SK-N-SH (cell line): ENCODE results near the gene EVI5. TPM values are rescaled to one million over a fixed set of nuclear protein-coding genes. Genes with fewer than 3 reads are reported as not detected.

Experiments
- CTCF ChIA-PET: fragments of 300-600, 350-600 bp; formaldehyde crosslinking; extraction: SDS; loops from one replicate; lab custom pipeline; 2021; lab: Yijun Ruan, JAX
- POLR2A ChIA-PET: fragments of 350-600 bp; sonication (Branson Sonifier 250); formaldehyde crosslinking; extraction: SDS; loops from one replicate; lab custom pipeline; 2020; ENCODE audit warnings: antibody characterized with exemption, inconsistent platforms; lab: Yijun Ruan, JAX
- DNase-seq: peaks from one replicate; pipeline ENCODE4 v3.0.0; 2012
- H2AFZ ChIP-seq: fragments of 200-600 bp; sonication (generic); 2 replicates; pipeline ENCODE4 v1.8.1; 2016; ENCODE audit warnings: antibody characterized with exemption, mild to moderate bottlenecking, low read depth
- H3F3A ChIP-seq: fragments of 200-600 bp; sonication (generic); replicated peaks from 2 replicates; pipeline ENCODE3; 2016; ENCODE audit warnings: antibody characterized with exemption, mild to moderate bottlenecking; ENCODE audit not compliant: insufficient read depth
- H3K27ac ChIP-seq, 2 experiments: fragments of 200-500 bp in 1 of 2; fragments of 200-600 bp in 1 of 2; sonication (Bioruptor generic) in 1 of 2; sonication (generic), shearing (Covaris generic) in 1 of 2; 2 replicates each; pipeline versions ENCODE4 v1.5.1 to v1.6.1; 2014 to 2016; ENCODE audit warnings: low read depth in 2 of 2, inconsistent platforms in 1 of 2, low read length in 1 of 2, mild to moderate bottlenecking in 1 of 2, mixed read lengths in 1 of 2
- H3K27me3 ChIP-seq: fragments of 200-600 bp; sonication (generic), shearing (Covaris generic); 2 replicates; pipeline ENCODE4 v1.6.1; 2016; ENCODE audit warnings: mixed run types; ENCODE audit not compliant: insufficient read depth
- H3K36me3 ChIP-seq, 2 experiments: fragments of 200-500 bp in 1 of 2; fragments of 200-600 bp in 1 of 2; sonication (Bioruptor generic) in 1 of 2; sonication (generic) in 1 of 2; replicated peaks in 1 of 2; 2 replicates each; pipeline versions ENCODE3 to v1.5.1; 2014 to 2016; ENCODE audit warnings: low read length in 1 of 2, mild to moderate bottlenecking in 1 of 2; ENCODE audit not compliant: insufficient read depth in 2 of 2, control insufficient read depth in 1 of 2
- H3K4me1 ChIP-seq, 2 experiments: fragments of 200-500 bp in 1 of 2; fragments of 200-600 bp in 1 of 2; sonication (Bioruptor generic) in 1 of 2; sonication (generic), shearing (Covaris generic) in 1 of 2; 2 replicates each; pipeline versions ENCODE4 v1.5.1 to v1.6.1; 2014 to 2016; ENCODE audit warnings: low read depth in 1 of 2, low read length in 1 of 2, mixed run types in 1 of 2; ENCODE audit not compliant: insufficient read depth in 2 of 2, control insufficient read depth in 1 of 2
- H3K4me2 ChIP-seq: fragments of 200-600 bp; sonication (generic), shearing (Covaris generic); 2 replicates; pipeline ENCODE4 v1.6.1; 2017; ENCODE audit warnings: mixed run types
- H3K4me3 ChIP-seq, 2 experiments: fragments of 200-500 bp in 1 of 2; fragments of 200-600 bp in 1 of 2; sonication (Bioruptor generic) in 1 of 2; sonication (generic), shearing (Covaris generic) in 1 of 2; 2 replicates each; pipeline versions ENCODE4 v1.5.1 to v1.8.1; 2014 to 2016; ENCODE audit warnings: low read depth in 2 of 2, inconsistent platforms in 1 of 2, low read length in 1 of 2, mild to moderate bottlenecking in 1 of 2, mixed read lengths in 1 of 2, moderate library complexity in 1 of 2
- H3K79me2 ChIP-seq: fragments of 200-600 bp; sonication (generic); 2 replicates; pipeline ENCODE4 v1.8.1; 2017; ENCODE audit warnings: mild to moderate bottlenecking; ENCODE audit not compliant: insufficient read depth
- H3K9ac ChIP-seq: fragments of 200-600 bp; sonication (generic); 2 replicates; pipeline ENCODE4 v1.6.1; 2017; ENCODE audit warnings: mixed run types
- H3K9me2 ChIP-seq: fragments of 200-600 bp; sonication (generic); 2 replicates; pipeline ENCODE4 v1.6.1; 2017; ENCODE audit warnings: mixed run types
- H3K9me3 ChIP-seq: fragments of 200-600 bp; sonication (generic); 2 replicates; pipeline ENCODE4 v1.6.1; 2017; ENCODE audit warnings: mixed run types, mild to moderate bottlenecking, moderate library complexity
- H4K20me1 ChIP-seq: fragments of 200-600 bp; sonication (generic); 2 replicates; pipeline ENCODE4 v1.6.1; 2017; ENCODE audit warnings: mild to moderate bottlenecking, mixed run types; ENCODE audit not compliant: insufficient read depth
- CHD2 ChIP-seq: fragments of 150-350 bp; IDR thresholded peaks from 2 replicates; pipeline ENCODE4 v1.6.1; 2018; ENCODE audit warnings: low read length; ENCODE audit not compliant: partially characterized antibody
- ELF1 ChIP-seq: IDR thresholded peaks from 2 replicates; pipeline ENCODE4 v1.4.0; 2012
- EZH2phosphoT487 ChIP-seq: fragments of 200-600 bp; sonication (generic); IDR thresholded peaks from 2 replicates; pipeline ENCODE4 v1.6.1; 2017; ENCODE audit warnings: low read depth, mixed run types, mild to moderate bottlenecking, antibody characterized with exemption, moderate library complexity, borderline replicate concordance
- FOXM1 ChIP-seq: IDR thresholded peaks from 2 replicates; pipeline ENCODE4 v1.4.0; 2012; ENCODE audit warnings: low read depth, mild to moderate bottlenecking
- GABPA ChIP-seq: IDR thresholded peaks from 2 replicates; pipeline ENCODE4 v1.4.0; 2012; ENCODE audit warnings: low read depth, mild to moderate bottlenecking
- GATA2 ChIP-seq: sonication (generic); formaldehyde crosslinking; IDR thresholded peaks from 2 replicates; pipeline ENCODE4 v1.5.0; 2020; ENCODE audit warnings: mild to moderate bottlenecking, missing genetic modification reagents
- IRF3 ChIP-seq: fragments of 150-350 bp; IDR thresholded peaks from 2 replicates; pipeline ENCODE4 v1.6.1; 2016; ENCODE audit warnings: mild to moderate bottlenecking, low read depth, low read length
- NFIC ChIP-seq: IDR thresholded peaks from 2 replicates; pipeline ENCODE4 v1.4.0; 2012; ENCODE audit warnings: borderline replicate concordance
- POLR2AphosphoS5 ChIP-seq: IDR thresholded peaks from 2 replicates; pipeline ENCODE4 v1.6.1; 2012; ENCODE audit warnings: low read depth, low read length
- RAD21 ChIP-seq: IDR thresholded peaks from 2 replicates; pipeline ENCODE4 v1.6.1; 2012; ENCODE audit warnings: mild to moderate bottlenecking, low read length
- REST ChIP-seq: IDR thresholded peaks from 2 replicates; pipeline ENCODE4 v1.6.1; 2012; ENCODE audit warnings: mild to moderate bottlenecking, low read depth, low read length, moderate library complexity
- RFX5 ChIP-seq: IDR thresholded peaks from 2 replicates; pipeline ENCODE4 v1.6.1; 2012; ENCODE audit warnings: mild to moderate bottlenecking, improper control_type of control experiment, low read length
- SMC3 ChIP-seq: IDR thresholded peaks from 2 replicates; pipeline ENCODE4 v1.6.1; 2012; ENCODE audit warnings: low read depth, low read length, improper control_type of control experiment
- TAF1 ChIP-seq: IDR thresholded peaks from 2 replicates; pipeline ENCODE4 v1.6.1; 2012; ENCODE audit warnings: low read depth, mild to moderate bottlenecking, low read length, moderate library complexity, borderline replicate concordance
- USF1 ChIP-seq: IDR thresholded peaks from 2 replicates; pipeline ENCODE4 v1.4.0; 2012; ENCODE audit warnings: low read depth, borderline replicate concordance
- WGBS: methylation state at CpG from one replicate; pipeline ENCODE4 v1.1.6; 2017; ENCODE audit warnings: low lambda C conversion rate; 5-methylcytosine and 5-hydroxymethylcytosine counted together
- polyA plus RNA-seq, 3 experiments: library from polyadenylated mRNA; depleted of rRNA; stranded (reverse); fragments of >200 nt; gene quantifications; 2 replicates each; pipeline ENCODE4 v1.2.3, GENCODE V29; 2012

Gene EVI5
- polyA plus RNA-seq, 1 of the 3 experiments (the other 2 are of a cell fraction), result 5.7 TPM

GRCh38 chr1:92657701-92658100, 127.2 kb downstream of the EVI5 start:
- Histone ChIP-seq H3K9me3 (peaks cover 21% of the 10 kb centered on the region; the same call in 1 of the 2 replicates), H3K4me3 (no peak overlapping the region), H3K27me3 (no peaks in the 10 kb centered on the region), H3K4me2 (no peak overlapping the region), H3K36me3 (peaks cover 0 to 46% of the 10 kb centered on the region in 2 experiments), H3F3A (no peaks in the 10 kb centered on the region), H3K9ac (no peak overlapping the region), H3K9me2 (0 out of 2 replicates have a peak, but pooled peaks cover 6% of the 10 kb centered on the region), H3K27ac (no peak overlapping the region), H2AFZ (no peak overlapping the region), H3K4me1 (no peaks in the 10 kb centered on the region), H3K79me2 (no peaks in the 10 kb centered on the region; the same call in 1 of the 2 replicates), H4K20me1 (no peaks in the 10 kb centered on the region)
- 88% methylated on average over 1 of the region's 1 CpG for WGBS
- CTCF ChIA-PET, result no interaction called here
- TF ChIP-seq RAD21 (no peak), SMC3 (no peak), NFIC (no peak), RFX5 (no peak), USF1 (no peak), EZH2phosphoT487 (no peak), CHD2 (no peak), IRF3 (no peak), REST (no peak), TAF1 (no peak), GABPA (no peak), FOXM1 (no peak), POLR2AphosphoS5 (no peak), ELF1 (no peak), GATA2 (CRISPR knock-in tag) (no peak)
- POLR2A ChIA-PET, result no interaction called here
- DNase-seq, result no peak
